Mammary microvascular endothelial cell (primary cell): ENCODE data around the gene HGF. TPM values are rescaled to one million over a fixed set of nuclear protein-coding genes. Genes with fewer than 3 reads are reported as not detected.

Source experiments
- total RNA-seq: library from RNA; depleted of rRNA; stranded (reverse); fragments of >200 nt; gene quantifications from 2 replicates; pipeline ENCODE4 v1.2.3, GENCODE V29; 2015

The HGF gene
- total RNA-seq = 0.69 and 1.7 TPM in 2 replicates

DNA sequence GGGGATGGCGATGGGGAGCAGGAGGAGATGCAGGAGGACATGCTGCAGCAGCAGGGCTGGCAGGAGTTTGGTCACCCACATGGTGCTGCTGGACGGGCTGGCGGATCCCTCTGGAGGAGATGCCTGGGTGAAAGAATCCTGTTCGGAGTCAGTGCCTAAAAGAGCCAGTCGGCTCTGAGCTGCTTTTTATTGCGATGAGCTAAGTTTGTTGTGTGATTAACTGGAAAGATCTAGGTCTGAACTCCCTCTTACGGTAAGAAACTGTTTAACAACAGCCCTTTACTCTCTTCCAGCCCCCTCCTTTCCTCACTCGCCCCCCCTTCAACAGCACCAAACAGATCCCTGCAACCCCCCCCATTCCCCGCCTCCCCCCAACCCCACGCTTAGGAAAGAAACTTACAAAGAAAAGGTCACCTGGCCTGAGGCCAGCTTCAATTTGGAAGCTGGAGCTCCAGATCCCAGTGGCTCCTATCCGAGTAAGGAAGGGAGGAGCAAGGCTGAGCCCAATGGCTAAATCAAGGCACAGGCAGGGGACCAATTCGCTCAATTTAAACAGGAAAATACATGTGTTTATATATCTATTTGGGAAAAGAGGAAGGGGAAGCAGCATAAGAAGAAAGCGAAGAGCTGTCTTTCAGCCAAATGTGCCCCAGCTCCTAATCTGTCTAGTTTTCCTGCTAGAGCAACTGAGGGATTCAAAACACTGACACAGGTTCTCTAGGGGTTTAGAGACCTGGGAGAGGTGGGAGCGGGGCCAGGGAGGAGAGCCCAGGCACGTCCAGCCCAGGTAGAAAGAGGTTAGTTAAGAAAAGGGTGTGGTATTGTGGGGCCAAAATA, at the start of gene HGF:
Gene HGF, minus strand, starts transcription at position 157 of the 837 bp plus-strand sequence. Its CDS starts 76 bp downstream, at position 81.

